Endothelial cell of umbilical vein (primary cell): ENCODE measurements around the gene PHC3. TPM values are rescaled to one million over a fixed set of nuclear protein-coding genes. Genes with fewer than 3 reads are reported as not detected.

ENCODE experiments used
- BruUV-seq: library from RNA; stranded (reverse); fragments of 400-500 nt; replicated peaks from 2 replicates; lab custom pipeline; 2021; lab: Mats Ljungman, UMichigan
- CTCF ChIA-PET: fragments of 300-600, 350-600 bp; sonication (Branson Sonifier 250); formaldehyde crosslinking; loops from one replicate; lab custom pipeline; 2021; ENCODE audit warnings: antibody characterized with exemption, inconsistent platforms; lab: Charles Lee
- POLR2A ChIA-PET: fragments of 300-600, 350-600 bp; sonication (Branson Sonifier 250); formaldehyde crosslinking; loops from one replicate; lab custom pipeline; 2021; ENCODE audit warnings: antibody characterized with exemption, inconsistent platforms; lab: Charles Lee
- DNase-seq: peaks from one replicate; pipeline ENCODE4 v3.0.0-alpha.2; 2011; ENCODE audit warnings: low read depth, low spot score
- FAIRE-seq: peaks from 2 replicates; lab custom pipeline; 2011; peaks lifted over from hg19 to GRCh38; lab: Jason Lieb, UNC
- H2AFZ ChIP-seq: 2 replicates; pipeline ENCODE4 v1.6.0; 2012; ENCODE audit warnings: low read depth, low read length, control low read depth, inconsistent platforms
- H3K27ac ChIP-seq: 2 replicates; pipeline ENCODE4 v1.5.1; 2011; ENCODE audit warnings: low read depth, mild to moderate bottlenecking, control low read depth, low read length, moderate library complexity; ENCODE audit not compliant: insufficient read depth
- H3K27me3 ChIP-seq, 2 experiments: 2 replicates each; pipeline versions ENCODE4 v1.6.0 to v1.6.1; 2011; ENCODE audit warnings: low read length in 2 of 2, mixed read lengths in 1 of 2; ENCODE audit not compliant: control insufficient read depth in 2 of 2, insufficient read depth in 2 of 2
- H3K36me3 ChIP-seq, 2 experiments: 2 replicates in 1 of 2; 3 replicates in 1 of 2; pipeline ENCODE4 v1.5.1; 2011; ENCODE audit warnings: low read length in 2 of 2, mild to moderate bottlenecking in 1 of 2, moderate library complexity in 1 of 2; ENCODE audit not compliant: control insufficient read depth in 2 of 2, insufficient read depth in 2 of 2; ENCODE audit errors: extremely low read depth in 1 of 2
- H3K4me1 ChIP-seq: 3 replicates; pipeline ENCODE4 v1.5.1; 2011; ENCODE audit warnings: mild to moderate bottlenecking, low read length; ENCODE audit not compliant: control insufficient read depth, insufficient read depth; ENCODE audit errors: extremely low read depth
- H3K4me2 ChIP-seq: 2 replicates; pipeline ENCODE4 v1.6.1; 2011; ENCODE audit warnings: low read length, control low read depth, mixed read lengths; ENCODE audit not compliant: insufficient read depth
- H3K4me3 ChIP-seq, 3 experiments: fragments of 200-600 bp in 1 of 3; sonication (generic), shearing (Covaris generic) in 1 of 3; replicated peaks in 1 of 3; 2 replicates each; pipeline ENCODE4 v1.5.1; 2011 to 2016; ENCODE audit warnings: control low read depth in 3 of 3, low read length in 3 of 3, mild to moderate bottlenecking in 2 of 3, inconsistent platforms in 1 of 3, low read depth in 1 of 3, moderate library complexity in 1 of 3; ENCODE audit not compliant: insufficient read depth in 1 of 3
- H3K79me2 ChIP-seq: 2 replicates; pipeline ENCODE4 v1.6.0; 2012; ENCODE audit warnings: low read length, inconsistent platforms; ENCODE audit not compliant: control insufficient read depth, insufficient read depth
- H3K9ac ChIP-seq: replicated peaks from 2 replicates; pipeline ENCODE3; 2011; ENCODE audit warnings: low read length, control low read depth; ENCODE audit not compliant: insufficient read depth; ENCODE audit errors: extremely low read depth
- H3K9me1 ChIP-seq: replicated peaks from 3 replicates; pipeline ENCODE4 v1.6.0; 2011; ENCODE audit warnings: mild to moderate bottlenecking, low read length; ENCODE audit not compliant: control insufficient read depth, insufficient read depth; ENCODE audit errors: extremely low read depth
- H3K9me3 ChIP-seq: replicated peaks from 2 replicates; pipeline ENCODE4 v1.5.1; 2012; ENCODE audit warnings: low read length, inconsistent platforms; ENCODE audit not compliant: control insufficient read depth, insufficient read depth
- H4K20me1 ChIP-seq: replicated peaks from 2 replicates; pipeline ENCODE3; 2011; ENCODE audit warnings: mild to moderate bottlenecking, low read length; ENCODE audit not compliant: control insufficient read depth, insufficient read depth; ENCODE audit errors: extremely low read depth
- EZH2 ChIP-seq: IDR thresholded peaks from 2 replicates; pipeline ENCODE4 v1.6.1; 2012; ENCODE audit warnings: borderline replicate concordance, low read depth, mild to moderate bottlenecking, moderate library complexity, low read length, inconsistent platforms; ENCODE audit not compliant: severe bottlenecking
- FOS ChIP-seq: IDR thresholded peaks from 2 replicates; pipeline ENCODE4 v1.6.1; 2011; ENCODE audit warnings: mild to moderate bottlenecking, low read length, moderate library complexity, borderline replicate concordance; ENCODE audit not compliant: insufficient read depth
- GATA2 ChIP-seq: IDR thresholded peaks from 2 replicates; pipeline ENCODE4 v1.7.0; 2011; ENCODE audit warnings: low read depth, mild to moderate bottlenecking, moderate library complexity, mixed read lengths, low read length; ENCODE audit not compliant: insufficient read length, insufficient read depth
- JUN ChIP-seq: IDR thresholded peaks from 2 replicates; pipeline ENCODE4 v1.6.1; 2011; ENCODE audit warnings: borderline replicate concordance, low read depth; ENCODE audit not compliant: insufficient read length, insufficient read depth
- MAX ChIP-seq: IDR thresholded peaks from 2 replicates; pipeline ENCODE4 v1.6.1; 2011; ENCODE audit not compliant: insufficient read depth, insufficient read length
- MYC ChIP-seq: IDR thresholded peaks from one replicate; pipeline ENCODE4 v1.6.1; 2011; ENCODE audit warnings: mild to moderate bottlenecking, low read depth, low read length
- POLR2A ChIP-seq: IDR thresholded peaks from 2 replicates; pipeline ENCODE4 v1.6.1; 2012; ENCODE audit warnings: low read depth, mild to moderate bottlenecking, control low read depth, low read length
- POLR2AphosphoS5 ChIP-seq: IDR thresholded peaks from 2 replicates; pipeline ENCODE4 v1.6.1; 2012; ENCODE audit warnings: low read depth, mild to moderate bottlenecking, control low read depth, low read length, moderate library complexity; ENCODE audit not compliant: insufficient read depth
- dilution Hi-C: fragments of 300-500 bp; cut with MboI; formaldehyde crosslinking; loops from one replicate; pipeline ENCODE4 v1.15.0; 2019; ENCODE audit warnings: low sequenced_read_pairs; ENCODE audit not compliant: extremely low pct_ligation_motif_present
- intact Hi-C: fragments of 100-400 bp; cut with micrococcal nuclease; formaldehyde crosslinking; loops from one replicate; pipeline ENCODE4 v1.10.0; 2022
- polyA plus RNA-seq, 4 experiments: library from polyadenylated mRNA; depleted of rRNA in 3 of 4; stranded (reverse) in 3 of 4; unstranded in 1 of 4; fragments of >200 nt; gene quantifications; 2 replicates each; pipeline versions ENCODE4 v1.2.1 to v1.2.3, GENCODE V29; 2011 to 2012; ENCODE audit warnings: missing spikeins in 1 of 4
- total RNA-seq: library from RNA; stranded (reverse); gene quantifications from 2 replicates; pipeline ENCODE4 v1.2.3, GENCODE V29; 2021
- TF ChIP-seq, protein P1 (sequence below), 2 donors: IDR thresholded peaks; 1 replicate in 1 of 2; 2 replicates in 1 of 2; pipeline ENCODE4 v1.5.1; 2011; ENCODE audit warnings: low read length in 2 of 2, mild to moderate bottlenecking in 2 of 2, moderate library complexity in 2 of 2, control low read depth in 1 of 2, inconsistent platforms in 1 of 2, low read depth in 1 of 2; ENCODE audit not compliant: insufficient read depth in 1 of 2; ENCODE audit errors: extremely low read depth in 1 of 2

The PHC3 gene
- total and polyA plus RNA-seq, 2 donors (not counting 3 experiments of a cell fraction or from before 2014, with no cell fraction given): 35.7 to 45.8 TPM

DNA sequence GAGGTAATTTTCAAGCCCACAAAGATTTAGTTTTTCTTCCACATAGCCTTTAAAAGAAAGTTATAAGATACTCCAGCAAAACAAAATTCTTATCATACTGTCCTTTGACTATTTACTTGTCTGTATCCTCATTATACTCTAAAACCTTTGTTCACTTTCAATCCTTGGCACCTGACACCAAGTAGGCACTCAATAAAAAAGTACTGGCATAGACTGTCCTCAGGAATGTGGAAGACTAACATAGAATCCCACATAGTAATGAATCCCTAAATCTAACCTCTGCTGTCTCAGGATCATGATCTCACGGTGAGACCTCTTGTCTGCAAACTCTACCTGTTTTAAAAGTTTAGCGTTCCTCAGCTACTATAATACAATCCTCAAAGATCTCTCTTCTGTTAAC, 21.6 kb downstream of the PHC3 start:
- Histone ChIP-seq H3K9ac (no peak overlapping the region), H3K9me1 (no peaks in the 10 kb centered on the region), H2AFZ (no peak overlapping the region), H3K4me2 (no peak overlapping the region), H3K36me3 (peaks cover 0 to 1% of the 10 kb centered on the region in 2 experiments), H3K4me1 (no peaks in the 10 kb centered on the region), H3K27ac (no peak overlapping the region), H3K9me3 (no peaks in the 10 kb centered on the region), H4K20me1 (no peaks in the 10 kb centered on the region), H3K4me3 (no peak overlapping the region), H3K79me2 (peaks cover 64% of the 10 kb centered on the region), H3K27me3 (no peaks in the 10 kb centered on the region)
- dilution Hi-C loops (no loop called here), intact Hi-C loops (no loop called here)
- POLR2A ChIA-PET: no interaction called here
- FAIRE-seq: no peak
- CTCF ChIA-PET: no interaction called here
- TF ChIP-seq JUN (no peak), MYC (no peak), EZH2 (no peak), POLR2AphosphoS5 (no peak), MAX (no peak), POLR2A (no peak), FOS (no peak), GATA2 (no peak)
- TF ChIP-seq, protein P1, sequence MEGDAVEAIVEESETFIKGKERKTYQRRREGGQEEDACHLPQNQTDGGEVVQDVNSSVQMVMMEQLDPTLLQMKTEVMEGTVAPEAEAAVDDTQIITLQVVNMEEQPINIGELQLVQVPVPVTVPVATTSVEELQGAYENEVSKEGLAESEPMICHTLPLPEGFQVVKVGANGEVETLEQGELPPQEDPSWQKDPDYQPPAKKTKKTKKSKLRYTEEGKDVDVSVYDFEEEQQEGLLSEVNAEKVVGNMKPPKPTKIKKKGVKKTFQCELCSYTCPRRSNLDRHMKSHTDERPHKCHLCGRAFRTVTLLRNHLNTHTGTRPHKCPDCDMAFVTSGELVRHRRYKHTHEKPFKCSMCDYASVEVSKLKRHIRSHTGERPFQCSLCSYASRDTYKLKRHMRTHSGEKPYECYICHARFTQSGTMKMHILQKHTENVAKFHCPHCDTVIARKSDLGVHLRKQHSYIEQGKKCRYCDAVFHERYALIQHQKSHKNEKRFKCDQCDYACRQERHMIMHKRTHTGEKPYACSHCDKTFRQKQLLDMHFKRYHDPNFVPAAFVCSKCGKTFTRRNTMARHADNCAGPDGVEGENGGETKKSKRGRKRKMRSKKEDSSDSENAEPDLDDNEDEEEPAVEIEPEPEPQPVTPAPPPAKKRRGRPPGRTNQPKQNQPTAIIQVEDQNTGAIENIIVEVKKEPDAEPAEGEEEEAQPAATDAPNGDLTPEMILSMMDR (IDR thresholded peaks at IDR 0.05; ENCODE audit: extremely low read depth in 1 of 2, insufficient read depth in 1 of 2, low read depth in 1 of 2, low read length in 2 of 2): no peak
- no TSS peak for BruUV-seq
- no peak for DNase-seq
